Bronchial epithelial cell (primary cell): ENCODE measurements around the gene IFNGR1. TPM values are rescaled to one million over a fixed set of nuclear protein-coding genes. Genes with fewer than 3 reads are reported as not detected.
"Not testable (repeated sequence)": the region's sequence is repeated elsewhere in the genome, so short reads cannot be mapped to it uniquely, and the experiment has no call there.

ENCODE experiments used
- DNase-seq: peaks from one replicate; pipeline ENCODE4 v3.0.0-alpha.2; 2010; ENCODE audit warnings: low read depth
- FAIRE-seq: peaks from 2 replicates; lab custom pipeline; 2011; peaks lifted over from hg19 to GRCh38; lab: Jason Lieb, UNC
- H3K27me3 ChIP-seq: 2 replicates; pipeline ENCODE4 v1.5.1; 2011; ENCODE audit warnings: low read length; ENCODE audit not compliant: control insufficient read depth, insufficient read depth
- H3K36me3 ChIP-seq: 2 replicates; pipeline ENCODE4 v1.5.1; 2011; ENCODE audit warnings: low read length; ENCODE audit not compliant: control insufficient read depth, insufficient read depth
- H3K4me3 ChIP-seq: 2 replicates; pipeline ENCODE4 v1.5.1; 2011; ENCODE audit warnings: mild to moderate bottlenecking, low read depth, low read length, control low read depth
- CTCF ChIP-seq: IDR thresholded peaks from 2 replicates; pipeline ENCODE4 v1.5.1; 2011; ENCODE audit warnings: mild to moderate bottlenecking, moderate library complexity, low read length, control low read depth, inconsistent platforms; ENCODE audit not compliant: insufficient read depth, severe bottlenecking
- total RNA-seq: library from RNA; depleted of rRNA; stranded (reverse); fragments of >200 nt; gene quantifications from 2 replicates; pipeline ENCODE4 v1.2.1, GENCODE V29; 2014

Gene IFNGR1
- total RNA-seq, 1 donor from 2014 or later = 83.5 TPM

- H3K36me3 ChIP-seq = peaks cover 3% of the 10 kb centered on the region
- peak overlapping the region; percentile 80 for H3K4me3 ChIP-seq
- no peak for TF ChIP-seq CTCF
- peak; percentile 80 for DNase-seq
- no peak for FAIRE-seq
- H3K27me3 ChIP-seq = no peaks in the 10 kb centered on the region
Observed at GRCh38 chr6:137218473-137218916, 690 bp downstream of the IFNGR1 start.

- Histone ChIP-seq H3K36me3 (peaks cover 3% of the 10 kb centered on the region), H3K27me3 (no peaks in the 10 kb centered on the region), H3K4me3 (peak overlapping the region; percentile 80)
- FAIRE-seq (no peak), DNase-seq (peak; percentile 53)
- no peak for TF ChIP-seq CTCF
Observed at GRCh38 chr6:137217801-137218472, 1.2 kb downstream of the IFNGR1 start.

- FAIRE-seq = peak; percentile 83
- Histone ChIP-seq H3K36me3 (peaks cover 3% of the 10 kb centered on the region), H3K27me3 (no peaks in the 10 kb centered on the region), H3K4me3 (peak overlapping the region; percentile 80)
- TF ChIP-seq CTCF = no peak
- peak; percentile 100 for DNase-seq
Observed at GRCh38 chr6:137216875-137217553, 2.2 kb downstream of the IFNGR1 start.

- no peak for TF ChIP-seq CTCF
- Histone ChIP-seq H3K27me3 (no peaks in the 10 kb centered on the region), H3K36me3 (peaks cover 3% of the 10 kb centered on the region), H3K4me3 (peak overlapping the region; percentile 30)
- DNase-seq (peak; percentile 77), FAIRE-seq (no peak)
Observed at GRCh38 chr6:137216106-137216505, 3.1 kb downstream of the IFNGR1 start.

GRCh38 chr6:137215630-137216029 is 3.6 kb downstream of the IFNGR1 start:
- not testable (repeated sequence) for FAIRE-seq, H3K27me3 ChIP-seq, DNase-seq, H3K4me3 ChIP-seq, H3K36me3 ChIP-seq

GRCh38 chr6:137214931-137215330 is 4.3 kb downstream of the IFNGR1 start:
- FAIRE-seq (no peak), DNase-seq (peak; percentile 33)
- Histone ChIP-seq H3K36me3 (peaks cover 3% of the 10 kb centered on the region), H3K27me3 (no peaks in the 10 kb centered on the region), H3K4me3 (no peak overlapping the region)
- no peak for TF ChIP-seq CTCF
